Ovary (tissue), 9 donors: Measurements from ENCODE around the gene GNAL. TPM values are rescaled to one million over a fixed set of nuclear protein-coding genes. Genes with fewer than 3 reads are reported as not detected.

ENCODE experiments used
- DNase-seq, 5 donors: peaks; one replicate each; pipeline ENCODE4 v3.0.0-alpha.2; 2019 to 2020
- H3K27ac ChIP-seq, 2 donors: fragments of 200-600 bp; one replicate each; pipeline versions ENCODE4 v1.5.1 to v1.8.0; 2019 to 2022
- H3K27me3 ChIP-seq: fragments of 200-600 bp; one replicate; pipeline ENCODE4 v1.8.0; 2022
- H3K36me3 ChIP-seq: fragments of 200-600 bp; sonication (generic); one replicate; pipeline ENCODE4 v1.5.1; 2019
- H3K4me1 ChIP-seq: one replicate; pipeline ENCODE4 v1.8.1; 2013; ENCODE audit warnings: mild to moderate bottlenecking, moderate library complexity; ENCODE audit not compliant: insufficient read depth
- H3K4me3 ChIP-seq: fragments of 200-600 bp; sonication (generic); one replicate; pipeline ENCODE4 v1.5.1; 2017
- H3K9me3 ChIP-seq, 2 donors: fragments of 200-600 bp in 1 of 2; sonication (generic) in 1 of 2; one replicate each; pipeline versions ENCODE4 v1.5.1 to v1.8.1; 2013 to 2019; ENCODE audit warnings: mild to moderate bottlenecking in 1 of 2, moderate library complexity in 1 of 2
- EP300 ChIP-seq: sonication (generic); formaldehyde crosslinking; IDR thresholded peaks from one replicate; pipeline ENCODE4 v1.6.1; 2017; ENCODE audit warnings: antibody characterized with exemption
- POLR2A ChIP-seq: fragments of 450-650 bp; IDR thresholded peaks from one replicate; pipeline ENCODE4 v1.6.1; 2017; ENCODE audit warnings: antibody characterized with exemption, mild to moderate bottlenecking, moderate library complexity
- WGBS, 3 donors: extraction: QIAGEN DNeasy Blood & Tissue Kit in 1 of 3; methylation state at CpG; one replicate each; pipeline versions ENCODE4 v1.1.5 to v1.1.7; 2013 to 2017; 5-methylcytosine and 5-hydroxymethylcytosine counted together
- intact Hi-C, 4 donors: fragments of 100-400 bp; cut with DNase I; formaldehyde crosslinking; loops; one replicate each; pipeline versions ENCODE4 v1.11.0 to v1.15.1; 2022 to 2023
- polyA plus RNA-seq, 2 donors: library from polyadenylated mRNA; stranded (reverse); fragments of 200-250 nt in 1 of 2; fragments of 350-450 nt in 1 of 2; fragmentation: Illumina TruSeq in 1 of 2; extraction: RNeasy Lipid Tissue Mini Kit (QIAGEN cat#74804) in 1 of 2; gene quantifications; one replicate each; pipeline ENCODE4 v1.2.3, GENCODE V29; 2013 to 2014
- total RNA-seq, 7 donors: library from RNA; depleted of rRNA in 2 of 7; stranded (reverse); fragments of >200 nt in 2 of 7; fragmentation: NEBNext Ultra II Directional in 3 of 7; extraction: Animal tissue kit (Norgen Biotek cat#: 25700) in 3 of 7; gene quantifications; one replicate each; pipeline versions ENCODE4 v1.1.0 to v1.2.4, GENCODE V29; 2016 to 2023
- TF ChIP-seq, protein P1 (sequence below), 3 donors: fragments of 450-650 bp in 2 of 3; fragments of 200-600 bp in 1 of 3; IDR thresholded peaks; one replicate each; pipeline versions ENCODE4 v1.5.1 to v1.8.0; 2016 to 2022; ENCODE audit warnings: antibody characterized with exemption in 3 of 3, mild to moderate bottlenecking in 1 of 3
- donor health status: DM: no; HTN: no; CAD: no; lungs with moderate emphysema.
- donor health status: DM: no; HTN: no; CAD: no.
- donor health status: Bipolar disorder and iron deficiency.
- donor health status: DM: yes; HTN: yes; CAD: no.
- donor health status: DM: no; HTN: no; CAD: no.
- donor health status: DM: yes; HTN: yes; CAD: no.

The GNAL gene
- total and polyA plus RNA-seq, 9 donors = 1.6 to 15.4 (median 3.4) TPM

- Histone ChIP-seq H3K27me3 (no peaks in the 10 kb centered on the region), H3K9me3 (no peaks in the 10 kb centered on the region), H3K4me3 (no peak overlapping the region), H3K36me3 (no peaks in the 10 kb centered on the region), H3K27ac (no peak overlapping the region), H3K4me1 (no peaks in the 10 kb centered on the region)
- intact Hi-C loops = no loop called here
- no peak for DNase-seq
- TF ChIP-seq EP300 (no peak), POLR2A (no peak)
- TF ChIP-seq, protein P1, sequence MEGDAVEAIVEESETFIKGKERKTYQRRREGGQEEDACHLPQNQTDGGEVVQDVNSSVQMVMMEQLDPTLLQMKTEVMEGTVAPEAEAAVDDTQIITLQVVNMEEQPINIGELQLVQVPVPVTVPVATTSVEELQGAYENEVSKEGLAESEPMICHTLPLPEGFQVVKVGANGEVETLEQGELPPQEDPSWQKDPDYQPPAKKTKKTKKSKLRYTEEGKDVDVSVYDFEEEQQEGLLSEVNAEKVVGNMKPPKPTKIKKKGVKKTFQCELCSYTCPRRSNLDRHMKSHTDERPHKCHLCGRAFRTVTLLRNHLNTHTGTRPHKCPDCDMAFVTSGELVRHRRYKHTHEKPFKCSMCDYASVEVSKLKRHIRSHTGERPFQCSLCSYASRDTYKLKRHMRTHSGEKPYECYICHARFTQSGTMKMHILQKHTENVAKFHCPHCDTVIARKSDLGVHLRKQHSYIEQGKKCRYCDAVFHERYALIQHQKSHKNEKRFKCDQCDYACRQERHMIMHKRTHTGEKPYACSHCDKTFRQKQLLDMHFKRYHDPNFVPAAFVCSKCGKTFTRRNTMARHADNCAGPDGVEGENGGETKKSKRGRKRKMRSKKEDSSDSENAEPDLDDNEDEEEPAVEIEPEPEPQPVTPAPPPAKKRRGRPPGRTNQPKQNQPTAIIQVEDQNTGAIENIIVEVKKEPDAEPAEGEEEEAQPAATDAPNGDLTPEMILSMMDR (IDR thresholded peaks at IDR 0.05) = no peak
- 46 to 49% (median 49%) methylated on average over 10 of the region's 10 CpGs for WGBS, 3 donors
These were observed 20.5 kb upstream of the GNAL start for GRCh38 chr18:11668441-11669169.

GRCh38 chr18:11669271-11669947 is 19.7 kb upstream of the GNAL start:
- TF ChIP-seq, protein P1 (IDR thresholded peaks at IDR 0.05) = no peak
- no peak for TF ChIP-seq POLR2A
- no peak for TF ChIP-seq EP300
- intact Hi-C loops = no loop called here
- no peaks in the 10 kb centered on the region for H3K9me3 ChIP-seq
- no peak overlapping the region for H3K27ac ChIP-seq
- no peaks in the 10 kb centered on the region for H3K4me1 ChIP-seq
- H3K36me3 ChIP-seq = no peaks in the 10 kb centered on the region
- no peak overlapping the region for H3K4me3 ChIP-seq
- H3K27me3 ChIP-seq = no peaks in the 10 kb centered on the region
- 72 to 78% (median 73%) methylated on average over 14 of the region's 14 CpGs for WGBS, 3 donors
- no peak for DNase-seq

GRCh38 chr18:11669948-11670275 is 19.2 kb upstream of the GNAL start:
- intact Hi-C loops = no loop called here
- H3K4me3 ChIP-seq = no peak overlapping the region
- H3K4me1 ChIP-seq = no peaks in the 10 kb centered on the region
- H3K27me3 ChIP-seq = no peaks in the 10 kb centered on the region
- no peak for DNase-seq
- no peak for TF ChIP-seq POLR2A
- TF ChIP-seq EP300 = no peak
- TF ChIP-seq, protein P1 (IDR thresholded peaks at IDR 0.05) = no peak
- H3K9me3 ChIP-seq = no peaks in the 10 kb centered on the region
- H3K27ac ChIP-seq = no peak overlapping the region
- 74 to 78% (median 76%) methylated on average over 10 of the region's 10 CpGs for WGBS, 3 donors
- no peaks in the 10 kb centered on the region for H3K36me3 ChIP-seq

DNA sequence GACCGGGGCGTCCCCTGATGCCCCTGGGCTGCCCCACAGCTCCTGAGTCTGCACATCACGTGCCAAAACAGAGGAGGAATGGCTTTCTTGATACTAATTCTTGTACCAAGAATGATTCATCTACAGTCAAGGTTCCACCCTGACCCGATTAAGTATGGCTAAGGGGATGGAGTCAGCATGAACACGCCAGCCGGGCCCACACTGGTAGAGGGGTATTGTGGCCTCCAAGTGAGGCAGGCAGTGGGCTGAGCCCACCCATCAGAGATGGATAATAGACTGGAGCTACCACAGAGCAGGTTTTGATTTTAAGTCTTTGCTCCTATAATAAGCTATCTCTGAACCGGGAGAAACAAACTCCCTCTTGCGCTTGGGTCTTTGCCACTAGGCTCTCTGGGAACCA is 17.9 kb upstream of the GNAL start:
- no peak for DNase-seq
- no peak overlapping the region for H3K27ac ChIP-seq
- H3K27me3 ChIP-seq = no peaks in the 10 kb centered on the region
- intact Hi-C loops = no loop called here
- no peaks in the 10 kb centered on the region for H3K9me3 ChIP-seq
- no peaks in the 10 kb centered on the region for H3K4me1 ChIP-seq
- WGBS, 3 donors = 77 to 84% (median 83%) methylated on average over 8 of the region's 8 CpGs
- no peaks in the 10 kb centered on the region for H3K36me3 ChIP-seq
- no peak overlapping the region for H3K4me3 ChIP-seq
- TF ChIP-seq EP300 = no peak
- TF ChIP-seq POLR2A = no peak
- TF ChIP-seq, protein P1 (IDR thresholded peaks at IDR 0.05) = no peak
